ENCODE measurements around the gene DAD1. TPM values are rescaled to one million over a fixed set of nuclear protein-coding genes. Genes with fewer than 3 reads are reported as not detected.

Gene DAD1
- total and polyA plus RNA-seq, 2 of the 8 experiments (the other 6 are each of a cell fraction or from before 2014, with no cell fraction given), result 131 to 440 TPM

GRCh38 chr14:22598896-22599244 lies 9.8 kb upstream of the DAD1 start:
- Histone ChIP-seq H3K79me2 (ENCODE audit: control insufficient read depth in 1 of 2, insufficient read depth in 2 of 2, low read length in 2 of 2) (peaks cover 3 to 17% of the 10 kb centered on the region in 2 experiments), H2BK120ac (replicated peaks; ENCODE audit: low read depth, low read length) (no peak overlapping the region), H2BK15ac (ENCODE audit: low read length) (no peak overlapping the region), H3K4ac (replicated peaks; ENCODE audit: insufficient read length, low read depth, low read length) (no peak overlapping the region), H4K8ac (ENCODE audit: extremely low read depth, insufficient read depth, low read length) (no peak overlapping the region), H3K4me2 (ENCODE audit: insufficient read depth in 1 of 2, low read depth in 2 of 2, low read length in 2 of 2) (peak overlapping the region; percentile 67 to 79), H2BK5ac (ENCODE audit: low read depth, low read length) (0 out of 2 replicates have a peak overlapping the region, but pooled peaks have one; percentile 93), H3K23me2 (ENCODE audit: low read depth, low read length) (peaks cover 4% of the 10 kb centered on the region; the same call in 1 of the 2 replicates), H3K9me3 (ENCODE audit: insufficient read depth in 2 of 2, low read depth in 1 of 2, low read length in 1 of 2) (no peaks in the 10 kb centered on the region), H3K4me1 (replicated peaks in 1 of 4; ENCODE audit: control insufficient read depth in 3 of 4, insufficient read depth in 4 of 4, low read length in 3 of 4) (peaks cover 0 to 10% (median 6%) of the 10 kb centered on the region in 4 experiments; a peak in 4 of 7 replicates), H3K4me3 (ENCODE audit: extremely low read depth in 1 of 4, insufficient read depth in 2 of 4, low read depth in 3 of 4, low read length in 4 of 4) (peak overlapping the region; percentile 68 to 99 (median 84)), H3K14ac (ENCODE audit: insufficient read length) (no peak overlapping the region), H3K36me3 (ENCODE audit: control insufficient read depth in 2 of 4, insufficient read depth in 4 of 4, low read length in 3 of 4) (peaks cover 6 to 23% (median 20%) of the 10 kb centered on the region in 4 experiments), H3K23ac (ENCODE audit: insufficient read length) (no peak overlapping the region), H3K27me3 (replicated peaks in 1 of 4; ENCODE audit: control insufficient read depth in 3 of 4, extremely low read depth in 1 of 4, insufficient read depth in 3 of 4, low read length in 3 of 4) (no peaks in the 10 kb centered on the region), H2AFZ (ENCODE audit: low read length) (peak overlapping the region; percentile 44), H3K56ac (replicated peaks; ENCODE audit: insufficient read length, low read depth, low read length) (no peak overlapping the region), H3K27ac (ENCODE audit: low read depth, low read length) (peak overlapping the region; percentile 77; the same call in 1 of the 2 replicates), H4K5ac (ENCODE audit: insufficient read length, low read depth, low read length) (no peak overlapping the region), H2BK20ac (ENCODE audit: low read length) (no peak overlapping the region), H3K18ac (ENCODE audit: extremely low read depth, low read length) (no peak overlapping the region), H2AK5ac (ENCODE audit: low read depth, low read length) (no peak overlapping the region), H2BK12ac (ENCODE audit: low read depth, low read length) (no peak overlapping the region; the same call in 1 of the 2 replicates), H4K20me1 (replicated peaks in 1 of 2; ENCODE audit: control insufficient read depth in 1 of 2, insufficient read depth in 2 of 2, low read length in 2 of 2) (peaks cover 0 to 4% of the 10 kb centered on the region in 2 experiments), H3K79me1 (ENCODE audit: low read depth, low read length) (peaks cover 3% of the 10 kb centered on the region; the same call in 1 of the 2 replicates), H3K9ac (replicated peaks in 1 of 4; ENCODE audit: extremely low read depth in 1 of 4, low read depth in 3 of 4, low read length in 3 of 4) (peak overlapping the region; percentile 35 to 84 (median 82)), H4K91ac (replicated peaks; ENCODE audit: insufficient read length, low read length) (no peak overlapping the region)
- 17% methylated on average over 5 of the region's 5 CpGs; no CpG with 5 or more reads in 1 of the 2 experiments for WGBS, 2 experiments (ENCODE audit: extremely low coverage in 1 of 2, insufficient coverage in 1 of 2, insufficient read length in 1 of 2, insufficient replicate concordance in 2 of 2, low coverage in 1 of 2, low lambda C conversion rate in 2 of 2, missing lambda C conversion rate in 1 of 2)
- FAIRE-seq (no peak), DNase-seq (ENCODE audit: low read depth in 1 of 2, low spot score in 2 of 2) (no peak)
- ChIA-PET CTCF (ENCODE audit: partially characterized antibody) (interaction anchor here (0.8 to 5.2 kb wide), 17 partner anchors 9 to 272 kb away, joined by 3 to 29 read pairs (median 4); partner anchors contain the start of genes DAD1 and LRP10), POLR2A (ENCODE audit: partially characterized antibody) (interaction anchor here (0.8 to 2.7 kb wide), 8 partner anchors 10 to 224 kb away, joined by 3 to 22 read pairs (median 3); partner anchors contain the start of gene DAD1)
- TF ChIP-seq KDM4A (IDR thresholded peaks at IDR 0.05; ENCODE audit: low read depth, low read length, severe bottlenecking), result no peak
- TF ChIP-seq EZH2 (IDR thresholded peaks at IDR 0.05; ENCODE audit: low read depth, low read length, severe bottlenecking), result no peak
- peak; percentile 87 for TF ChIP-seq BACH1 (IDR thresholded peaks at IDR 0.05; ENCODE audit: low read length)
- TF ChIP-seq KDM1A (IDR thresholded peaks at IDR 0.05; ENCODE audit: borderline replicate concordance, low read length), result no peak
- TF ChIP-seq BCL11A (IDR thresholded peaks at IDR 0.05; ENCODE audit: low read depth in 2 of 2, low read length in 2 of 2), result no peak
- no peak for TF ChIP-seq CBX5 (IDR thresholded peaks at IDR 0.05; ENCODE audit: low read depth, low read length)
- TF ChIP-seq USF2 (IDR thresholded peaks at IDR 0.05; ENCODE audit: low read length), result no peak
- TF ChIP-seq CTBP2 (IDR thresholded peaks at IDR 0.05; ENCODE audit: borderline replicate concordance, insufficient read depth, insufficient read length, low read length), result no peak
- TF ChIP-seq SIN3A (conservative IDR thresholded peaks at IDR 0.05 in 1 of 2, IDR thresholded peaks at IDR 0.05 in 1 of 2; ENCODE audit: low read depth in 1 of 2, low read length in 2 of 2), result peak in 1 of 2 experiments; percentile 71; a peak in 2 of 4 replicates
- no peak for TF ChIP-seq GTF2F1 (IDR thresholded peaks at IDR 0.05; ENCODE audit: borderline replicate concordance, low read depth, low read length)
